Keratinocyte (primary cell): ENCODE data around the gene NME7.

ENCODE experiments used
- CTCF ChIP-seq, 3 experiments: IDR thresholded peaks in 1 of 3; conservative IDR thresholded peaks in 1 of 3; optimal IDR thresholded peaks in 1 of 3; 2 replicates in 2 of 3; 3 replicates in 1 of 3; pipeline versions ENCODE3 to v1.5.1; 2011; ENCODE audit warnings: low read length in 3 of 3, mild to moderate bottlenecking in 3 of 3, moderate library complexity in 2 of 3, control low read depth in 1 of 3, inconsistent platforms in 1 of 3; ENCODE audit not compliant: insufficient read depth in 2 of 3; ENCODE audit errors: extremely low read depth in 1 of 3
- EZH2 ChIP-seq: IDR thresholded peaks from one replicate; pipeline ENCODE4 v1.6.1; 2012; ENCODE audit warnings: inconsistent platforms, mild to moderate bottlenecking, low read length, moderate library complexity

- TF ChIP-seq CTCF (optimal IDR thresholded peaks at IDR 0.05 in 1 of 3, IDR thresholded peaks at IDR 0.05 in 1 of 3, conservative IDR thresholded peaks at IDR 0.05 in 1 of 3; ENCODE audit: extremely low read depth in 1 of 3, insufficient read depth in 2 of 3, low read length in 3 of 3) (no peak), EZH2 (no peak)
These were observed 40.7 kb downstream of the NME7 start for GRCh38 chr1:169326956-169327268.
